22Rv1 (cell line): ENCODE results near the gene SLC43A2.

Source experiments
- CTCF ChIP-seq: fragments of 450-650 bp; IDR thresholded peaks from 2 replicates; pipeline ENCODE4 v1.5.1; 2017; ENCODE audit warnings: mild to moderate bottlenecking
- ZFX ChIP-seq: fragments of 450-650 bp; IDR thresholded peaks from 2 replicates; pipeline ENCODE4 v1.6.1; 2017; ENCODE audit warnings: antibody characterized with exemption, borderline replicate concordance

GRCh38 chr17:1645207-1646171 is 16.9 kb upstream of the SLC43A2 start, which contains the start of gene SCARF1:
- no peak for TF ChIP-seq CTCF
- no peak for TF ChIP-seq ZFX
